Omental fat pad (tissue), 4 donors: ENCODE results near the gene RNASEH2B. TPM values are rescaled to one million over a fixed set of nuclear protein-coding genes. Genes with fewer than 3 reads are reported as not detected.

ENCODE experiments used
- ATAC-seq: fragments of 150-250 bp; one replicate; pipeline ENCODE4 v1.9.1; 2016; ENCODE audit warnings: mild to moderate bottlenecking, moderate library complexity; ENCODE audit not compliant: low FRiP score
- DNase-seq: peaks from one replicate; pipeline ENCODE4 v3.0.0-alpha.2; 2019; ENCODE audit warnings: low spot score
- CTCF ChIP-seq, 3 donors: fragments of 450-650 bp; IDR thresholded peaks; one replicate each; pipeline ENCODE4 v1.5.1; 2016 to 2017; ENCODE audit warnings: antibody characterized with exemption in 3 of 3, mild to moderate bottlenecking in 3 of 3, moderate library complexity in 2 of 3
- total RNA-seq, 4 donors: library from RNA; depleted of rRNA; stranded (reverse); fragments of >200 nt; gene quantifications; one replicate each; pipeline ENCODE4 v1.1.0, GENCODE V29; 2016

RNASEH2B gene
- total RNA-seq, 4 donors from 2014 or later: 25.2 to 50.3 (median 33.2) TPM

GRCh38 chr13:50905256-50905655 is 4.3 kb upstream of the RNASEH2B start:
- TF ChIP-seq CTCF (IDR thresholded peaks at IDR 0.05): no peak
- ATAC-seq (no peak), DNase-seq (no peak)

DNA sequence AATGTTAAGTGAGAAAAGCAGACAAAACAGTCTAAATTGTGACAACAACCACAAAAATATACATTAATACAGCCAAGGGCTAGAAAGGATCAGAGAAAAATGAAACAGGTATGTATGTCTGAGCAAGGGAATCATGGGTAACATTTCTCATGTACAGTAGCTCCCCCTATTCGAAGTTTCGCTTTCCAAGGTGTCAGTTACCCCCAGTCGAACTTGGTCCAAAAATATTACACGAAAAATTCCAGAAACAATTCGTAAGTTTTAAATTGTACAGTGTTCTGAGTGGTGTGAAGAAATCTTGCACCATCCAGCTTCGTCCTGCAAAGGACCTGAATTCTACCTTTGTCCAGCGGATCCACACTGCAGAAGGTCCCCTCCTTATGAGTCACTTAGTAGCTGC is 1.8 kb upstream of the RNASEH2B start:
- no peak for ATAC-seq
- TF ChIP-seq CTCF (IDR thresholded peaks at IDR 0.05): no peak
- DNase-seq: no peak

DNA sequence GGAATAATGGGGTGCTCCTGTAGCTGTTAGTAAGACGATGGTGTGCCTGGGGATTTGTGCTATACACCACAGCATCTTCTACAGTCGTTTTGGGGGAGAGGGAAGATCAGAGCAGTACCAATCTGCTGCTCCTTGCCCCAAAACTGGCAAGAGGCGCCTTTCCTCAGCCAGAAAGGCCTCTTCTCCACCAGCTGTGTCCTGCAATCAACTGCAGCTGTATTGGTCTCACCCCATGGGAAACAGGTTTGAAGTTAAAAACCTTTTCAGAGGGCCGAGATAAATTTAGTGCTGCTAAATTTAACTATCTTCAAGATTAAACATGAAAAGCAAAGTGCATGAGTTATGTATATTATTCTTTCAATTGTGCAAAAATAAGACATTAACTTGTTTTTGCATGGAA is 1.2 kb upstream of the RNASEH2B start:
- DNase-seq (no peak), ATAC-seq (no peak)
- TF ChIP-seq CTCF (IDR thresholded peaks at IDR 0.05): no peak

GRCh38 chr13:50910485-50910805 is 854 bp downstream of the RNASEH2B start:
- peak; percentile 51 for ATAC-seq
- TF ChIP-seq CTCF (IDR thresholded peaks at IDR 0.05): no peak
- DNase-seq: no peak

DNA sequence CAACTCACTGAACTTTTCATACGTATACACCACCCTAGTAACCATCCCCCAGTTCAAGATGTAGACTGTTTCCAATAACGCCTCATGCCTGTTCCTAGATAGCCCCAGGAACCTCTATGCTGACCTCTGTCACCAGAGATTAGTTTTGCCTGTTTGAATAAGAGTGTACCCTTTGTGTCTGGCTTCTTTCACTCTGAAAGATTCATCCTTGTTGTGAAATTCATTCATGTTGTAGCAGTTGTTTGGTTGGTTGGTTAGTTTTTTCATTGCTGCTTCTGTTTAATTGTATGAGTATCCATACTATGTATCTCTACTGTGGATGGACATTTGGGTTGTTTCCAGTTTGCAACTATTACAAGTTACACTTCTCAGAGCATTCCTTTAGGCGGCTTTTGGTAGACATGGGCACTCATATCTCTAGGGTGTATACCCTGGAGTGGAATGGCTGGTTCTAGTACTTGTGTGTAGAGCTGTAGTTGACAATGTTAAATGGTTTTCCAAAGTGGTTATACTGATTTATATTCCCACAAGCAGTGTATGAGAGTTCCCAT is 1.6 kb downstream of the RNASEH2B start:
- DNase-seq (no peak), ATAC-seq (no peak)
- TF ChIP-seq CTCF (IDR thresholded peaks at IDR 0.05): no peak

DNA sequence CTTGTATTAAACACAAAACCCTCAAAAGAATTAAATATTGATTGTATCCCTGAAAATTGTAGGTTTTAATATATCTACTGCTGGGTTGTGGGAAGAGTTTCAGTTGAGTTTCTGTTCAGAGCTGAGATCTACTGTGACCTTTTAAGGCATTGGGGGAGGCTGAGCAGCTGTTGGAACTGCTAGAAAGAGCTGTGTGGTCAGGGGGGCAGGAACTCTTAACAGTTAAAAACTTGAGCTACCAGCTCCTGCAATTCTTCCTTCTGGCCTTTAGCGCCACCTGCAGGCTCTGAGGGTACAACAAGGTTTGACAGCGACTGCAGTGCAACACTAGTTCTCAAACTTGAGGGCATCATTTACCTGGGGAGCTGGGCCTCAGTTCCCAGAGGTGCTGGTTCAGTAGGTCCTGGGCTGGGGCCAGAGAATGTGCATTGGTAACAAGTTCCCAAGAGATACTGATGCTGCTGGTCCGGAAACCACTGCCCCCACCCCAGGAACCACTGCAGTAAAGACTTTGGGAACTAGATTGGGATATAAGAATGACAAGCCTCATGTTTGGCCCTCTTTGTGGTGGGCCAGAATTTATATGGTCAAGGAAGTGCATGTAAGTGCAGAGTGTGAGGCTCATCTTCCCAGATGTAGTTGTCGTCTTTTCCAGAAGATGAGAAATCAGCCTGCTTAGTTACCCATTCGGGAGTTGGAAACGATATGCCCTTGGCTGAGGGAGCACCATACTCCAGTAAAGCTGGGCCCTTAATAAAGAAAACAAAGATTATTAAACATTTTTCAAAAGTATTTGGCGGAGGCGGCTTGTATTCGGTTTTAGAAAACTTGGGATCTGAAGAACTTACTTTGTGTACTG is 2.6 kb downstream of the RNASEH2B start:
- no peak for TF ChIP-seq CTCF (IDR thresholded peaks at IDR 0.05)
- ATAC-seq (peak; percentile 21), DNase-seq (peak; percentile 92)

DNA sequence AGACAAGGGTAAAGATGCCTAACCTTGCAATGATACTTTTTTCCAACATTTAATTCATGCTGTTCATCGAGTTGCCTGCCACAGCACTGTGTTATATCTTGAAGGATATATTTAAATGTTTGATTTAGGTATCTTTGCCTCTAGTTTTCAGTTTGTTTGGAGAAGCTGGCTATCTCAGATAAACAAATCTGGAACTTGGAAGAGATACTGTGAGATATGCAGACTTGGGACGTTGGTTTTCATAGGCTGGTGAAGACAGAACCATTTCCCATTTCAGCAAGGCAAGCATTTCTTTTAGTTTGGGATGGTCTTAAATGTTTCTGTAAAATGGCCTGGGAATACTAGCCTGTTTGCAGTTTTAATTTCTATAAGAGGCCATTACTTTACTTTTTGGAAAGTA is 3.3 kb downstream of the RNASEH2B start:
- ATAC-seq (no peak), DNase-seq (no peak)
- no peak for TF ChIP-seq CTCF (IDR thresholded peaks at IDR 0.05)
